HuH-7.5 (cell line): ENCODE data around the gene GRHL1.
"Not testable (repeated sequence)": the region's sequence is repeated elsewhere in the genome, so short reads cannot be mapped to it uniquely, and the experiment has no call there.

Experiments
- DNase-seq: peaks from one replicate; pipeline ENCODE4 v3.0.0; 2011; ENCODE audit warnings: low spot score

The GRHL1 gene

GRCh38 chr2:10026940-10027569 is 75.6 kb downstream of the GRHL1 start:
- DNase-seq, result no peak

GRCh38 chr2:10027660-10028330 is 76.3 kb downstream of the GRHL1 start:
- DNase-seq, result no peak

GRCh38 chr2:10028407-10028987 is 77.0 kb downstream of the GRHL1 start:
- no peak for DNase-seq

- DNase-seq, result no peak
Measured at GRCh38 chr2:10028988-10029874, 77.7 kb downstream of the GRHL1 start.

- DNase-seq, result no peak
Measured at GRCh38 chr2:10029875-10030223, 78.4 kb downstream of the GRHL1 start.

GRCh38 chr2:10030311-10030736 is 78.8 kb downstream of the GRHL1 start:
- no peak for DNase-seq

- not testable (repeated sequence) for DNase-seq
Measured at GRCh38 chr2:10030798-10031197, 79.3 kb downstream of the GRHL1 start.

GRCh38 chr2:10031886-10032745 is 80.6 kb downstream of the GRHL1 start:
- DNase-seq, result no peak

GRCh38 chr2:10032746-10033105 is 81.2 kb downstream of the GRHL1 start:
- DNase-seq, result no peak

GRCh38 chr2:10033251-10034006 is 81.9 kb downstream of the GRHL1 start:
- no peak for DNase-seq

- DNase-seq, result no peak
Measured at GRCh38 chr2:10034333-10035052, 83.0 kb downstream of the GRHL1 start.

- DNase-seq, result no peak
Measured at GRCh38 chr2:10035053-10035422, 83.5 kb downstream of the GRHL1 start.

- no peak for DNase-seq
Measured at GRCh38 chr2:10035633-10036032, 84.1 kb downstream of the GRHL1 start.

- DNase-seq, result no peak
Measured at GRCh38 chr2:10036095-10036884, 84.8 kb downstream of the GRHL1 start.

- no peak for DNase-seq
Measured at GRCh38 chr2:10038123-10038522, 86.6 kb downstream of the GRHL1 start.

GRCh38 chr2:10038716-10039115 is 87.2 kb downstream of the GRHL1 start:
- DNase-seq, result no peak

GRCh38 chr2:10039658-10040410 is 88.3 kb downstream of the GRHL1 start:
- DNase-seq, result no peak

- no peak for DNase-seq
Measured at GRCh38 chr2:10041711-10042110, 90.2 kb downstream of the GRHL1 start.
